NCI-H226 (cell line): ENCODE data around the gene PKP2.

Experiments used
- DNase-seq: peaks from one replicate; pipeline ENCODE4 v3.0.0-alpha.2; 2015

PKP2 gene

DNA sequence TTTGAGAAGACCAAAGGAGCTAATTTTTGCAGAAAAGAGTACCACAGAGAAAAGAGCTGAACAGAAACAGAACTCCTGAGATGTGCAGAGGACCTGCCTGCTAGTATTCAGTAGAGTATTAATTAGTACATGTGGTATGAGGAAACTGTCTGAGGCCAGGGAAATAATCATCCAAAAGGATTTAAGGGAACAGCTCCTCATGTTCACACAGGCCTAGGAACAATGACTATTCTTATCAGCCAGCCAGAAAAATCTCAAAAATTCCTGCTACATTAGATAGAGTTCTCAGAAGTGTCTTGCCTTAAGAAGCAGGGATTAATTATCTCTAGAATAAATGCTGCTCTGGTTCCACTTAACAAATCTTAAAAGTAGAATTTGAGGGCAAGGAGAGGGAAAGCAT lies 36.4 kb downstream of the PKP2 start:
- peak; percentile 9 for DNase-seq

DNA sequence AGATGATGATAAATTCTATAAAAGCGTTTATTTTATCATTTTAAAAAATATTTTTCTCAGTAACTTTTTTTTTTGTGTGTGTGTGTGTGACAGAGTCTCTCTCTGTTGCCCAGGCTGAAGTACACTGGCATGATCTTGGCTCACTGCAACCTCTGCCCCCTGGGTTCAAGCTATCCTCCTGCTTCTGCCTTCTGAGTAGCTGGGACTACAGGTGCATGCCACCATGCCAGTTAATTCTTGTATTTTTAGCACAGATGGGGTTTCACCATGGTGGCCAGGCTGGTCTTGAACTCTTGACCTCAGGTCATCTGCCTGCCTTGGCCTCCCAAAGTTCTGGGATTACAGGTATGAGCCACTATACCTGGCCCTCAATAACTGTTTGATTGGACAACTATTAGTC lies 37.2 kb downstream of the PKP2 start:
- no peak for DNase-seq

DNA sequence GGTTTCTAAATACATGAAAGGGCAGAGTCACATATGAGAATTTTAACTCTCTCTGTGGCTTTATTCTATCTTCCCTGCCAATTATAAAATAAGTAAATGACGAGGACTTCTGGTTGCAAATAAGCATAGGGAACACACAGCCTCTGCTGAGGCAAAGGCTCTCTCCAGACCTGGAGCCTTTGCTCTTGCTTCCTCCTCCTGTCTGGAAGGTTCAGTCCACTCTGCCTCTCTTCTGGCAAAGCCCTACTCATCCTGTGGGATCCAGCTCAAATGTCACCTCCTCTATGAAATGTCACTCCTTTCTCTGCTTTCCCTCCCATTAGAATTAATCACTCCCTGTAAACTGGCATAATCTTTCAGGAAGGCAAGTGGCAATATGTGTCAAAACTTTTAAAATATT lies 41.9 kb downstream of the PKP2 start:
- no peak for DNase-seq

DNA sequence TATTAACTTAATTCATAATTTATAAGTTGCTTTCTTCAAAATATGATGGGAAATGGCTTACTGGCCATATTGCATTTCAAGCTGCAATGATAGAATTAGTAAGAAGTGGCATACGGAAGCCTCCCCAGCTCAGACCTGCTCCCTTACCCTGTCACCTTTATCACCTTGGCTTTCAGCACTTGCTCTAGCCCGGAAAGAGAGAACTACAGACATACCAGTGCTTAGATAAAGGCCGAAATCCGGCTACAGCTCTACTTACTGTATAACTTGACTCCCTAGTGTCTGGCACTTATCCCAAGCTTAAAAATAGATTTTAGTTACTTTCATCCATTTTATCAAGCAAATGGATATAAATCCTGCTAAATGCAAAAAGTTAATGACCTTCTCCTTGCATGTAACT lies 42.5 kb downstream of the PKP2 start:
- DNase-seq: no peak

DNA sequence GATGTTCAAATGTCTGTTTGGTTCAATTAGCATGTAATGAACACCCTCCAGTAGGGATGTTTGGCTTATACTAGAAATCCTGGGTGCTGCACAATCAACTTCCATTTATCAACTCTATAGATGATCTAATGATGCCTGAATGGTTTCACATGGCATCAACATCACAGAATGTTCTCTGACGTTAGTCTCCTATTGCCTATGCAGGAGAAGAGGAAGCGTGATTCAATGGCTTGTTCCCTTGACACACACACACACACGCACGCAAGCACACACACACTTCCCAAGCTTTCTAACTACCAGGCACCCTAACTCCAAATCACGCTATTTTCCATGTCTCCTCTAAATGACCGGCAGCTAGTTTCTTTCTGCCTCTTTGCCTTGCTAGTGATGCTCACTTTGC lies 49.3 kb downstream of the PKP2 start:
- no peak for DNase-seq

DNA sequence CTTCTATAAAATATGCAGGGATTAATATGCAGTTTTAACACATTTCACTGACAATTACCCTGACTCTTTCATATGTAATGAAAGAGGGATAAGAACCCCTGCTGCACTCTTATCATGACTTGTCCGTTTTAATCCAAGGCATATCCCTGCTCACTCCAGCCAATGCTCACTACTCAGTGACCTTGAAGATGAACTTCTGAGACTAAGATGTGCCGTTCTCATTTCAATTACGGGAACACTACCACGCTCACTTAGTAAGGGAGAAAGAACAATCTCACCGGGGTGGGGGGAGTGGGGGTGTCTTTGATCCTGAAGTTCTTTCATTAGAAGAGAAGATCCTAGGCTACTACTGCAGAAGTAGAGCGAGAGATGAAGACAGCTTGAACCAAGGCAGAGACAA lies 50.5 kb downstream of the PKP2 start:
- no peak for DNase-seq

DNA sequence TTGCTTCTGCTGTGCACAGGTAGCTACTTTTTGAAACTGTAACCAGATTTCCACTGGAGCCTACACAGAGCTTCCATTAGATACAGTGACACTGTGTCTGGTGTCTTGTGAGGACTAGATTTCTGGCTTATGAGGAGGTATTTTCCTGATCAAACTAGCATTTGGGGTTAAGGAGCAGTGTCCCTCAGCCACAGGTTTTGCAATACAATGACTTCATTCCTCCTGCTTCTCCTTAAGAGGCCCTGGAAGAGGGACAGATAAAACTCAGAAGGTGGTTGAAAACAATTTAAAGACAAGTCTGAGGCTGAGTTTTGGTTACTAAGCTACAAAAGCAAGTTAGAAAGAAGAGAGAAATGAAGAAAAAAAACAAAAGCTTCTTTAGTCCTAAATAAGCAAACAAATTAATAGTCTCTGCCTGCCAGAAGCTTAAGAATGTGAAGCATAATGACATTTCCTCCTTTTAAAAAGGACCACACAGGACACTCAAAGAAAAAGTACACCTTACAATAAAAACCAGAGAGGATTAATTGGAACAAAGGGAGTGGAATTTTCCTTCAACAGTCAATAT lies 53.0 kb downstream of the PKP2 start:
- no peak for DNase-seq

DNA sequence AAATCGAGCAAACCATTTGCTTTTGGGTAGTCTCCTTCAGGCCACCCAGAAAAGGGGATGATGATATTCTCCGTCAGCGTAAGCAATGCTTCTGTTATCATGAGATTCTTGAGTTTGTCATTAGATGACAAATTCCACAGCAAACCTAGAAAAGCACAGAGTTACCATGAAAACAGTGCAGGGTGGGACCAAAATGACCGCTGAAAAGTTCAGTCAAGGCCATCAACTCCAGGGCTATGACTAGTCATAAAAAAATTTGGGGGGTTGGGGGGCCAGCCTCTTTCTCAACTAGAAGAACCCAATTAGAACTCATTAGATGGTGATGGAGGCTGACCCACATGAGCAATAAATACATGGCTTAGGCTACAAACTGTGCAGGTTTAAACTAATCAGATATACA lies 55.5 kb downstream of the PKP2 start:
- no peak for DNase-seq

DNA sequence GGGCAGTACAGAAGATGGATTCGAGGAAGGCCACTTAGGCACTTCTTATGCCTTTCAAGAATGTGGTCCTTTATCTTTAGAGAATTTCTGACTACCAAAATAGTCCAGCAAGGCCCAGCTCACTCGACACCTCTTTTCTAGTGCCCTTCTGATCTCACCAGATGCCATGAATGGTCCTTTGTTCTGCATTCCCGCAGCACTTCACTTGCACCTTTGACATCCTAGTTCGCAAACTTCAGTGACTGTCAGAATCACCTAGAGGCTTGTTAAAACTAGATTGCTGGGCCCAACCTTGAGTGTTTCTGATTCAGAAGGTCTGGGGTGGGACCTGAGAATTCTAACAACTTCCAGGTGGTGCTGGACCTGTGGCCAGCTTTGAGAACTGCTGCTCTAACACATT lies 56.7 kb downstream of the PKP2 start:
- no peak for DNase-seq

DNA sequence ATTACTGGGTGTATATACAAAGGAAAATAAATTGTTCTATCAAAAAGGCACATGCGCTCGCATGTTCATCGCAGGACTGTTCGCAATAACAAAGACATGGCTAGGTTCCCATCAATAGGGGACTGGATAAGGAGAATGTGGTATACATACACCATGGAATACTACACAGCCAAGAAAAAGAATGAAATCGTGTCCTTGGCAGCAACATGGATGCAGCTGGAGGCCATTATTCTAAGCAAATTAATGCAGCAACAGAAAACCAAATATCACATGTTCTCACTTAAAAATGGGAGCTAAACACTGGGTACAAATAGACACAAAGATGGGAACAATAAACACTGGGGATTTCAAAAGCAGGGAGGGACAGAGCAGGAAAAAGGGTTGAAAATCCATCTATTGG lies 58.6 kb downstream of the PKP2 start:
- DNase-seq: no peak

DNA sequence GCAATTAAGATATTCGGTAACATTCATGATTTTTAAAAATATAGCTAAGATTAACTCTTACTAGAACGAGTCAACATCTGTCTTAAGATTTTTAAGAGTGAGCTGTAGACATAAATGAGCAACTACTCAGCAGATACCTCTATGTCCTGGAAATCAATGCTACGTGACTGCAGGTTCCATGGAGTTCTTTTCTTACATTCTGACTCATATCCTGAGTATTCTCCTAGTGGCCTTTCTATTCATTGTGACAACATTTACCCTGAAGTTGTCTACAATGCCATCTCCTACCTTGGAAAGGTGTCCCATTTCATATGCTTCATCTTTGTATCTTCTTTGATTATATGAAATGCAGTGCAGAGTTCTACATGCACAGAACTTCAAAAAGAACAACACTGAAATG lies 59.9 kb downstream of the PKP2 start:
- no peak for DNase-seq

DNA sequence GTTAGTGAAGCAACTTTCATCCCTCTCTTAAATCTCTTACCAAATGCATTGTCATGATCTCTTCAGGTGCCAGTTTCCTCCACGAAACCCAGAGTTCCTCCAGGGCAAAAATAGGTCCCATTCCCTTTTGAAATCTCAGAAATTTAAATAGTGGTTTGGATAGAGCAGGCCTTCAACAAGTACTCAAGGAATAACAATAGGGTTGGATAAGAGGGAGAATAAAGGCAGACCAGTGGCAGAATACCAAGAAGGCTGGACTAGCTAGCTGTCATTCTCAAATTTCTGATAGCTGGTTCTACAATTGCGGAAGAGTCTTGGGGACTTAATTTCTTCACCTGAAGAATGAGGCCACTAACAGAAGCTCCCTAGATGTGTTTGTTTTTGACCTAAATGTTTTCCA lies 62.5 kb downstream of the PKP2 start:
- no peak for DNase-seq

DNA sequence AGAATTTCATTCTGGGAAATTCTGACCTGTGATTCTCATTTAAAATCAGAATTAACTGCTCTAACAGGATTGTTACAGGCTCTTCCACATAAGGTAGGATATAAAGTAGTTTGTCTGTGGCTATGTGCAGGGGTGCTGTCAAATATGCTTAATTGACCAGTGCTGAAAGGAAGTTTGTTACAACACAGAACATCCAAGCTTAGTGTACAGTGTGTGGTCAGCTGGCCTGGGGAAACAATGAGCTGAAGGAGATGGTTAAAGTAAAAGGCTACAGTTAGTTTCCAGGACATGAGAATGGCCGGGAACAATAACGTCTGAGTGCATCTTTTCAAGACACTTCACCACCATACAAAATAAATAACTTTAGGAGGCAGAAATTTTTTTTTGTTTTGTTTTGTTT lies 68.0 kb downstream of the PKP2 start:
- DNase-seq: no peak

DNA sequence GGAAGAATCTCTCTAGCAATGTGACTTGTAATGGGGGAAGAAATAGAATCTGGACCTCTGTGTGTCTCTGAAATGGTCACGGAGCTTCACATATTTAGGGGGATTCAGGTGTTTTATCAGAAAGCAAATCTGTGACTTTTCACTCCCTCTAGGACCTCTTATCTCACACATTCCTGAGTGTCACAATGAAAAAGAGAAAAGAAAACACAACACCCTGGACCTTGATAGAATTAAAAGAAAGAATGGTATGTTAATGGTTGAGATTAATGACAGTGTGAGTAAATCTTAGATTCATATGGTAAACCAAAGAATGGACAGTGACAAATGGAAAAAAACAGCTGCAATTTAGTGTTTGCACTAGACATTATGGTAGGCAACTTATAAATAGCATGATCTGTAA lies 68.5 kb downstream of the PKP2 start:
- DNase-seq: no peak

DNA sequence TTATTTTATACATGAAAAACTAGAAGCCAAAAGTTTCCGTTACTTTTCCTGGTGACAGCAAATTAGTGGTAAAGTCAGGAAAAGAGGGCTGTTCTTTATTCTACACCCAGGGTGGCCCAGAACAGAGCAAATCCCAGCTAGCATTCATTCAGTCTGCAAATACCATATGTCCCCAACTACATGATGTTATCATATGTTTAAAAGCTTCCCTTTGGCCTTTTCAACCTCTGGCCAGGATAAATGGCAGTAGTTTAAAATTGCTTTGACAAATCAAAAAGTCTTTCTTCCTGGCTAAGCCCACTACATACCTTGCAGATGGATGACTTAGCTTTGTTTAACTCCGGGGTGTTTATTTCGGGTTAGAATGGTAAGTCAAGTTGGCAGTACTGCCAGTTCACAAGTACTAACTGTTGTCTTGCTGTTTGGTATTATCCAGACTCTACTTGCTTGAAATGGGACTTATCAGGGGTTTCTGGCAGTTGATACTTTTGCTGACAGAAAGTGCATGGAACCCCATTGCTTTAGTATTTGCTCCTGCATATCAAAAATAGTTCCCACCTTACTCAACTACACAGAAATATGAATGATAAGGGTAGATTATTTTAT lies 69.7 kb downstream of the PKP2 start:
- DNase-seq: no peak

DNA sequence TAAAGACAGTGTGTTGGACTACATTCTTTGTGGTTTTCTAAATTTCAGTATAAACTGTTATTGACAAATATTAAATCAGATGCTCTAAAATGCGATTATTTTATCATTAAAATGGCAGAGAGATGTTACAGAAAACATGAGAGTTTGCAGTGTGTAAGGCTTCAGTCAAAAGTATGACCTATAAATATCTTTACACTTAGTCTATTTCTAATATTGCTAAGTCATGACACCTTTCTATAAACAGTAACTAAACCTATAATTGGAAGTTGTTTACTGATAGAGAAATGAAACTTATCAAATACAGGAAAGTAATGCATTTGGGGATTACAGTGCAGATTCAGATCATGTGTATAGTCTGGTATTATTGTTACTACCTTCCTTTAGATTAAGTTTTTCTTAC lies 72.0 kb downstream of the PKP2 start:
- no peak for DNase-seq

DNA sequence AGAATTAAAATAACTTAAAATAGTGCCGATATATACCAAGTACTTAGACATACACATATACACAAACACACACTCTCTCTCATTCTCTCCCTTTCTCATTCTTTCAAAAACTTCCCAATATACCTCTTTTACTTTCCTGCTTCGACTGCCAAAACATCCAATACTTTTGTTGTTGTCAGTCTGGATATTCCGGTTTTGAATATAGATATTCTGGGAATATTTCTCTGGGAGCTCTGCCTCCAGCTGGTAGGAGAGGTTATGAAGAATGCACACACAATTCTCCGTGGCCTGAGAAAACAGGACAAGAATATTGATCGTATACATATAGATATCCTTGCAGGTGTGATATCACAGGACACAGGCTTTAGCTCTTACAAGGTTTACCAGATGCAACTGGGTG lies 74.2 kb downstream of the PKP2 start:
- DNase-seq: no peak

DNA sequence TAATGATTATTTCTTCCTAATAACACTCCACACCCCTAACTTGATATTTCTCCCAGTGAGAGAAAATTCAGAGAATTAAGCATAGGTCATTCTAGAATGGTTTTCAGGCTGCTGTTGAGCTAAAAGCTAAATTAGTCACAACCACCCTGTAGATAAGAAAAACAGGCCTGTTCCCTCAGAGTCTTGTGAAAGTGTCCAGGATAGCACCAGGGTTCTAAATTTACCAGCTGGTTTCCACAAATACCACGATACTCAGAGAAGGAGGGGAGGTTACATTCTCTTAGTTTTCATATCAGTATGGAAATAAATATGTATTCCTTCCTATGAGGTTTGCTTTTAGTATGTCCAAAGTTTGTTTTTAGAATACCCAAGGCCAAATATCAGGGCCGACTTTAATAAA lies 74.9 kb downstream of the PKP2 start:
- DNase-seq: peak; percentile 72

DNA sequence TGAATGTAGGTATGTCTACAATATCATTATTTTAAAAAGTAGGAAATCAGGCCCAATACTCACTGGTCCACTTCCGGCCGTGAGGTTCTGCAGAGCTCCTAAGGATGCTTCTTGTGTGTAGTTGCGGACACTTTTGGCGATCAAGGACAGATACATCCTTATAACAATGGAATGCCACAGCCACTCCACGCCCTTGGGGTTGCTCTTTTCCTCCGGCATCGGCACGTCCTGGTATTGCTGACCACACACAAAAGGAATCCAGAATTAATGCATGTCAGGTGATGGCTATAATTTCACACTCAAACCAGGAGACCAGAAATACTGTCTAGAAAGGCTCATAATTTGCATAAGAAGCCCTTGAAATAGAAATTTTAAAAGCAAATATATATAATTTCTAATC lies 75.3 kb downstream of the PKP2 start:
- peak; percentile 81 for DNase-seq

DNA sequence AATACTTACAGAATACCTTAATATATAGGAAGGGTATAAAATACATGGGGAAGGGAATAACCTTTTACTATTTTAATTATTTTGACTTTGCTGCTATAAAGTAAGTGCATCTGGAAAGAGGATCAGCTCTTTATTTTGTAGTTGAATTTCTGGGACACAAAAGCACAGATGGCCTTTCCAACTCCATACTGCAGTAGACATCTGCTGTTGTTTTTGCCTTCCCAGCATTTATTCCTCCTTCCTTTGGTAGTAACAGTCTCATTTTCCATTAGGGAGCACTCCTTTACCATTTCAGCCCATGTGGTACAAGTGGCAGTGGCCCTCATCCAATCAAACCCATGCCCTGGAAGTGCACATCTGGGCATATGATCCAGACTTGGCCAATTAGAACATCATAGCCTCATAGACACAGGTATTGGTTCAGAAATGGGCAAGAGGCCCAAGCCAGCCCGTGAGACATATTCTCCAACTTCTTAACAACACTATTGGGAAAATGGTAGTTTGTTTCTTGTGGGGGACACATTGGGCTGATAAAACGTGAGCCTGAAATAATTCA lies 76.1 kb downstream of the PKP2 start:
- DNase-seq: no peak

DNA sequence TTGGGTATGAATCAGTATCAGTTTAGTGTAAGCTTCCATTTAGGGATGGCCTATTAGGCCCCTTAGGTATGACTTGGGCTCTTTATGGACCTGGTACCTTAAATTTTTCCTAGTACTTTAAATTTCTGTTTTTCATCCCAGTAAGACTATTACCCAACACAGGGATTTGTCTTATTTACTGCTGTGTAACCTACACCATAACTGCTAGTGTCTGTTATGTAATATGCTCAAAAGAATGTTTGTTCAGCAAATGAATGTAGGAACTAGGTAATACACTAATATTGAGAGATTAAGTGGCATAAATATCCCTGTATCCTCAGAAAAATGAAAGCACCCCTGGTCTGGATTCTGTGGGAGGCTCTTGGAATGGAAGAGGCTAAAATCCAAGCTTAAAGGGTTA lies 77.2 kb downstream of the PKP2 start:
- no peak for DNase-seq

DNA sequence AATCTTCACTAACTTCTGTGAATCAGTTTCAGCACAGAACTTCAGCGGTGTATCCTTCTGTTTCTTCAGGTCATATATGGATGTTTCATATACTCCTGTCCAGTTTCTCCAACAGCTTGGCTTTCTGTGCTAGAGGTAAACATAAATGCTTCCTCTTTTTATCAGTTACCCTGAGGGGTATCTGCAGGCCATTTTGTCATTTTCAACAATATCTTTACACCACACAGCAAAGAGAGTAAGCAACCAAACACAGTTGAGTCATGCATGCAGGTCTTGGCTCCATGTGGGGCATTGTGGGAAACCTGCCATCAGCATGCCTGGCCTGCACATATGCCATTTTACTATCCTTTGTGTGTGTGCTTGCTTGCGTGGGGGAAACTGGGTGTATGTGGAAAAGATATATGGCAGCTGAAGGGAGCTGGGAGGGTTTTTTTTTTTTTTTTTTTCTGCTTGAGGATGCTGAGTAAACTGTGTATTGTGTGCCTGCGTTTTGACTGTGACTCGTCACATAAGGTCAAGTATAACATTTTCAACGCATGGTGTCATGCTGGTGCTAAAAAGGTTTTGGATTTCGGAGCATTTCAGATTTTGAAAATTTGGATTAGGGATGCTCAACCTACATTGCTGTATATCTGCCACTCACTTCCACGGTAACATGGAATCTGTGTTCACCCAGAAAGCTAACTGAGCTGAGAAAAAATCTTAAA lies 84.7 kb downstream of the PKP2 start:
- no peak for DNase-seq

DNA sequence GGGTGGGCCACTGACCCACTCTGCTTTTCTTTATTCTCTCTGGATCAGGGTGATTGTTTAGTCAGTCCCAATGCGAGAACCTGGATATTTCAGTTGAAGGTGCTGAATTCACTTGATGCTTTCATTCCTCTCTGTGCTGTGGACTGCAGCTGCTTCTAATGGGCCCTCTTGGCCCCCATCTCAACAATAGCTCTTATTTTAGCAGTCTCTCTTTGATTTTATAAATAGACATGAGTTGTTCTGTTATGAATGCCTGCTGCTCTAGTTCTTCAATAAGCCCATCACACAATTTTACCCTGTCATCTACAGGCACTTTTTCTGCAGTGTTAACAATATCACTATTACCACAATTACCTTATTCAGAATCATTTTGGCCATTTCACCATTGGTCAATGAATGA lies 86.7 kb downstream of the PKP2 start:
- DNase-seq: no peak

DNA sequence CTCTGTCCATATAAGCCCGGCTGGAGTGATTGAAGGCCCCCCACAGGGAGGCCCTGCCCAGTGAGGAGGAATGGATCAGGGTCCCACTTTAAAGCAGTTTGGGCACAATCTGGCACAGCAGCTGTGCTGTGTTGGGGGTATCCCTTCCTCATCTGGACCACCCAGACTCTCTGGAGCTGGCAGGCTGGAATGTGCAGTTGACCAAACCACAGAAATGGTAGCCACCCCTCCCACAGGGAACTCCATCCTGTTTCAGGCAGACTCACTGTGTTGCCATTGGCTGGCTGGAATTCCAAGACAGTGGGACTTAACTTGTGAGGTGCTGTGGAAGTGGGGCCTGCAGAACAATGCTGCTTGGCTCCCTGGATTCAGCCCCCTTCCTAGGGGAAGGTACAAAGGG lies 87.4 kb downstream of the PKP2 start:
- no peak for DNase-seq

DNA sequence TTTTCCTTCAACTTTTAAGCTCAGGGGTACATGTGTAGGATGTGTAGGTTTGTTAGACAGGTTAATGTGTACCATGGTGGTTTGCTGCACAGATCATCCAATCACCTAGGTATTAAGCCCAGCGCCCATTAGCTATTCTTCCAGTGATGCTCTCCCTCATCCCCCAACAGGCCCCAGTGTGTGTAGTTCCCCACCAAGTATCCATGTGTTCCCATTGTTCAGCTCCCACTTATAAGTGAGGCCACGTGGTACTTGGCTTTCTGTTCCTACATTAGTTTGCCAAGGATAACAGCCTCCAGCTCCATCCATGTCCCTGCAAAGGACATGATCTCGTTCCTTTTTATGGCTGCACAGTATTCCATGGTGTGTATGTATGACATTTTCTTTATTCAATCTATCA lies 92.3 kb downstream of the PKP2 start:
- DNase-seq: no peak
